ENCODE data around the gene MYO9B. TPM values are rescaled to one million over a fixed set of nuclear protein-coding genes. Genes with fewer than 3 reads are reported as not detected.

MYO9B gene
- total and polyA plus RNA-seq, 2 of the 13 experiments (the other 11 are each of a cell fraction or from before 2014, with no cell fraction given) = 18.0 to 18.3 TPM

GRCh38 chr19:17097593-17098126, 22.1 kb downstream of the MYO9B start (continued):
- no peak for TF ChIP-seq ZNF562 (CRISPR knock-in tag; IDR thresholded peaks at IDR 0.05; ENCODE audit: borderline replicate concordance)
- no peak for TF ChIP-seq TEAD2 (CRISPR knock-in tag; IDR thresholded peaks at IDR 0.05)
- no peak for TF ChIP-seq ZNF879 (CRISPR knock-in tag; IDR thresholded peaks at IDR 0.05)
- no peak for TF ChIP-seq BATF2 (CRISPR knock-in tag; IDR thresholded peaks at IDR 0.05)
- TF ChIP-seq PPARG (CRISPR knock-in tag; conservative IDR thresholded peaks at IDR 0.05) = peak; percentile 99
- TF ChIP-seq HNF4G (IDR thresholded peaks at IDR 0.05; ENCODE audit: borderline replicate concordance, low read depth, low read length) = peak; percentile 77; the same call in 1 of the 2 replicates
- no peak for TF ChIP-seq HNF4G (CRISPR knock-in tag; IDR thresholded peaks at IDR 0.05; ENCODE audit: borderline replicate concordance, low read depth)
- peak; percentile 94 for TF ChIP-seq ARID5B (CRISPR knock-in tag; IDR thresholded peaks at IDR 0.05)
- TF ChIP-seq ZNF225 (CRISPR knock-in tag; IDR thresholded peaks at IDR 0.05) = no peak
- TF ChIP-seq NFE2 (CRISPR knock-in tag; IDR thresholded peaks at IDR 0.05) = peak; percentile 94
- TF ChIP-seq FOXO4 (CRISPR knock-in tag; conservative IDR thresholded peaks at IDR 0.05) = no peak
- peak; percentile 46; the same call in 1 of the 2 replicates for TF ChIP-seq RERE (CRISPR knock-in tag; IDR thresholded peaks at IDR 0.05; ENCODE audit: low read depth)
- TF ChIP-seq NR1H2 (CRISPR knock-in tag; IDR thresholded peaks at IDR 0.05; ENCODE audit: borderline replicate concordance, low read depth) = no peak
- peak; percentile 53; the same call in 1 of the 2 replicates for TF ChIP-seq MYPOP (CRISPR knock-in tag; IDR thresholded peaks at IDR 0.05)
- no peak for TF ChIP-seq ZNF256 (CRISPR knock-in tag; conservative IDR thresholded peaks at IDR 0.05)
- TF ChIP-seq ZNF20 (CRISPR knock-in tag; IDR thresholded peaks at IDR 0.05) = no peak
- no peak for TF ChIP-seq SETDB1 (CRISPR knock-in tag; IDR thresholded peaks at IDR 0.05; ENCODE audit: borderline replicate concordance)
- peak; percentile 59 for TF ChIP-seq FOXA3 (CRISPR knock-in tag; IDR thresholded peaks at IDR 0.05)
